Inflammatory macrophage treated with lipopolysaccharide for 4 hours (primary cell): ENCODE measurements around the gene PTCD3.

Source experiments
- DNase-seq: peaks from one replicate; pipeline ENCODE4 v3.0.0-alpha.2; 2020

The PTCD3 gene

DNA sequence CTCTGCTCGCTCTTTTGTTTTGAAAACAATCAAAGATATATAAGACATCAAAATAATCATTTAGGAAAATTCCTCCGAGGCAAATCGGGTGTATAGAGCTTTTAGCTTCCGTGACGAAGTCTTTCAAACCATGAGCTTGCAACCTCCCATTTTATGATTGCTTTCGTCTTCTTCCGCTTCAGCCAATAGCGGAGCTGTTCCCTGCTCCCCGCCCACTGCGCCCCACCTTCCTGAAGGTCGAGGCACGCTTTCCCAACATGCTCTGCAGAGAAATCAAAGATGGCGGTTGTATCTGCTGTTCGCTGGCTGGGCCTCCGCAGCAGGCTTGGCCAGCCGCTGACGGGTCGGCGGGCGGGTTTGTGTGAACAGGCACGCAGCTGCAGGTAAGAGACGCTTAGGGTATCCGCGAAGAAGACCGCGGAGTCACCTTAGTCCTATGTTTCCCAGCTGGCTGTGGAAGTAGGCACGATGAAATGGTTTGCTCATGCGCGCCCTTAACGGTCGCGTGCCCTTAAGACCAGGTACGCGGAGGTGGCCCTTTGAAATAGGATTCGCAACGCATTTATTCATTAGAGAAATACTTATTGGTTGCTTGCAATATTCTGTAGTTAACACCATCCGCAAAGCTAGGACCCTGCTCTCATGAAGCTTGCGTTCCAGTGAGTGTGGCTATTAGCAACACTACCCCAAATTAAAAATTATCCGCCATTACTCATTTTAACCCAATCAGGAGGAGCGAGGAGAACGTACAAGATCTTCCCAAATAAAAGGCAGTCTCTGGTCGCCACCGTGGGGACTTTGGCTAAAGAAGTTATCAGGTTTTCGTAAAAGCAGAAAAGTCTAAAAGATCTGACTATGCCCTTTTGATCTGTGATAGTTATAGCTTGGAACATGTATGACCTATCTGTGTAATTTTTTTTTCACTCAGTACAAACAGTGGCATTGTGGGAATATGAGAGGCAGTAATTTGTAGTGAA, at the start of gene PTCD3:
TSS of gene PTCD3 (plus strand) at position 267 of the 977 bp plus-strand sequence. CDS start at position 280, 13 bp downstream.
- peak; percentile 98 for DNase-seq

DNA sequence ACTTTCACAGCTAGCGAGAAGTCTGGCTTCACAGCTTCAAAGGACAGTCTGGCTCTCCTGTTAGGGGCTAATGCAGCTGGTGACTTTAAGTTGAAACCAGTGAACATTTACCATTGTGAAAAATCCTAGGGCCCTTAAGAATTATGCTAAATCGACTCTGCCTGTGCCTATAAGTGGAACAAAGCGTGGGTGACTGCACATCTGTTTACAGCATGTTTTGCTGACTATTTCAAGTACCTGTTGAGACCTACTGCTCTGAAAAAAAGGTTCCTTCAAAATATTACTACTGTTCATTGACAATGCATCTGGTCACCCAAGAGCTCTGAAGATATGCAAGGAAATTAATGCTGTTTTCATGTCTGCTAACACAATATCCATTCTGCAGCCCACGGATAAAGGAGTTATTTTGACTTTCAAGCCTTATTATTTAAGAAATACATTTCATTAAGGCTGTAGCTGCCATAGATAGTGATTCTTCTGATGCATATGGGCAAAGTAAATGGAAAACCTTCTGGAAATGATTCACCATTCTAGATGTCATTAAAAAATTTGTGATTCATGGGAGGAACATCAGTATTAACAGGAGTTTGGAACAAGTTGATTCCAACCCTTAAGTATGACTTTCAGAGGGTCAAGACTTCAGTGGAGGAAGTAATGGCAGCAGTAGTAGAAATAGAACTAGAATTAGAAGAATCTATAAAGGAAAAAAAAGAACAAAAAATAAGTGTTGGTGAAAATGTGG, 49.3 kb upstream of the PTCD3 start:
- DNase-seq: no peak

GRCh38 chr2:86062043-86062442, 44.0 kb upstream of the PTCD3 start:
- no peak for DNase-seq

GRCh38 chr2:86064006-86064405, 42.0 kb upstream of the PTCD3 start:
- no peak for DNase-seq

- DNase-seq: no peak
Measured at GRCh38 chr2:86065512-86065911, 40.5 kb upstream of the PTCD3 start.

DNA sequence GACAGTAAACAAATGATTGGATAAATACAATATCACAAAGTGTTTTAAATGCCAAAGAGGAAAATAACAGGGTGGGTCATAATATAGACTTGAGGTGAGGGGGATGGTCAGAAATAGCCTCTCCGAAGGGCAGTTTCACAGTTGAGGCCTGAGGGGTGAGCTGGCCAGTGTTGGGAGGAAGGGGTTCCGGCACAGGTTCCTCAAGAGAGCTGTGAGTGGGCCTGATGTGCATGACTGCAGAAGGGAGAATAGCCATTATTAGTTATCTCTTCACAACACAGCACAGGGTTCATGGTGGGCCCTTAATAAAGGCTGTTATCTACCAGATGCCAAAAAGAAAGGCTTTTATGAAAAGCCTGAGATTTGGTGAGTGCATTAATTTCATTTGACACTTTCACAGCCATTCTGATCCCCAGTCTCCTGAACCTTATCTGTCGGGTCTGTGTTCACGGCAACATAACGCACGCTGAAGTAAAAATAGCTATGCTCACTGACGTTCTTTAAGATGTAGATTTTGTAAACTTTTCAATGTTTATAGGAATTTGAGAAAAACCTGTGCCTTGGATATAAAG, 39.9 kb upstream of the PTCD3 start:
- no peak for DNase-seq

- no peak for DNase-seq
Measured at GRCh38 chr2:86066915-86067314, 39.1 kb upstream of the PTCD3 start.

DNA sequence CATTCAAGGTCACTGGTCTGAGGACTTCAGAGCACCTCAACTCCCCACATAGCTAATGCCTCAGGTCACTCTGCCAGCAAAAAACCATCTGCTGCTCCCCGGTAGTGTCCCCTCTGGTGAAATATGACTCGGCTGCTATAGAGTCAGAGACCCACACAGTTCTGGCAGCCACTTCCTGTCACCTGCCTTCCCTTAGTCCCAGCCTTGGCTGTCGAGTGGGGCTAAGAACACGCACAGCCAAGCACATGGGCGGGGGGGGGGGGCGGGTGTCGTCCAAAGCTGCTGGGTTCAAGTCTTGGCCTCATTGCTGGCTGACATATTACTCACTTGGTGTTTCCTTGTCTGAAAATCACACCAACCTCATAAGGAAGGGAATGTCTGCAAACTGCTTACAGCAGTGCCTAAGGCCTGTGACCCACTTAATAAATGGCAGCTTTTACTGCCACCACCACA, 37.9 kb upstream of the PTCD3 start:
- DNase-seq: peak; percentile 6

DNA sequence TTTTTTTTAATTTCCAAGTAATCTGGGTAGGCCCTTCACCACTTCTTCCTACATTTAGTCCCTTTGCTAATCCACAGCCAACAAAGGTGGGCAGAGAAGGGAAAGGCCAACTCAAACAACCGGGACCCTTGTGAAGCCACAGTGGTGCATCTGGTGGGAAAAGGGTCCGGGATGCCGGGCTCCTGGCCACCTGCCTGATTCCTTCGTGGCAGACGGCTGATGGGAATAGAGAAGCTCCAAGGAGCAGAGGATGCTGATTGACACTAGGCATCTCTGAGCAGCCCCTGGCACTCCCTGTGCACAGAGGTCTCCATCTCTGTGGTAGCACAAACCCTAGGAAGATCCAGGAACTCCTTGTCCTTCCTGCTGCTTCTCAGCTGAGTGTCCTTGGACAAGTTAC, 37.4 kb upstream of the PTCD3 start:
- no peak for DNase-seq

DNA sequence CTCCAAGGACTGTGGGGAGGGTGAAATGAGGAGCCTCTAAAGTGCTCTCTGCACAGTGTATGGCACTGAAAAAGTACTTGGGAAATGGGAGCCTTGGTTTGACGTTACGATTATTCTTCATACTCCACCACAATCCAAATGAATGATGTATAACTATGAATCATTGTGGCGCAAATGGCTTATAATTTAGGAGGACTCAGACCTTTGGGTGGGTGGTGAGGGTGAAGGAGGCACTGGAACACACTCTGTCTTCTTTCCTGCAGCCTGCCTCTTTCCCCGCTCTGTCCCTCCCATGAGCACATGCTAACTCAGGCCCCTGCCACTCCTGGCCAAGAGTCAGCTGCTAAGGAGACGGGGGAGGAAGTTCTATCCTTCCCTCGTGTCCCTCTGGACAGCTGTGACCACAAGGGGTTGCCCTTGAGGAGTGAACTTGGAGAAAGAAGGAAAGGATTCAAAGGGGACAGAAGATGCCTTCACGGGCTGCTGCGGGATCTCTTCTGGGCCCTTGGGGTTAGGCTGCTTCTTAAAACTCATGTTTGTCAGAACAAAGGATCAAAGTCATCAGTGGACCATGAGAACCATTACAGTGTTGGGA, 36.8 kb upstream of the PTCD3 start:
- no peak for DNase-seq

DNA sequence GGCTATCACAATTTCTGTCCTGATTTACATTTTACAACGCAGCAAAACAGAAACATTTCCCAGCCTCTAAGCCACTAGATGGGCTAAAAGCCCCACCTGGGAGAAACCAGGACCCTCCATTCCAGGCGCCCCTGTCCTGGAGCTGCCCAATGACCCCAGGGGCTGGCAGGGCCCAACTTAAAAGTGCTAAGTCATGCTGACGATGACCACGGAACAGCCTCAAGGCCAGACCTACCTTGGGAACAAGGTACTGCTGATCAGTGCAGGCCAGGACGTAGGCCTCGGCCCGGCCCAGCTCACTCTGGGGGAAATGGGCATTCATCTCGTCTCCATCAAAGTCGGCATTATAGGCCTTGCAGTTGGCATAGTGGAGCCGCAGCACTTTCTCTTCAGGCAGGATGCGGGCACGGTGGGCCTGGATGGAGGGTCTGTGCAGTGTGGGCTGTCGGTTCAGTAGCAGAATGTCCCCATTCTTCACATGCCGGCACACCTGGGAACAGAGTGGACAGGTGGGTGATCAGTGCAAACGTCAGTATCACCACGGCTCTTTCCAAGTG, 36.2 kb upstream of the PTCD3 start:
- DNase-seq: no peak

DNA sequence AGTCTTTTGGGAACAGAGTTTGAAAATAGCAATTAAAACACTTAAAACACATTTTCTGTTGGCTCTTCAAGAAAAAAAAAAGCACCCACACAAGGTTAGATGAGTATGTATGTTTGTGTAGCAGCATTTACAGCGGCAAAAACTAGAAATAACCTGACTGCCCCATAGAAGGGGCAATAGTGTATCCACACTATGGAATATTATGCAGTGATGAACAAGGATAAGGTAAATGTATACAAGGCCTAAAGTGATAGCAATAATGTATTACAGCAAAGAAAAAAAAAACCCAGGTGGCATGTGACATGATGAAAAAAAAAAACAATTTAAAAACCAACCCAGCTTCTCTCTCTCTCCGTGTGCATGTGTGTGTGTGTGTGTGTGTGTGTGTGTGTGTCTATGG, 35.2 kb upstream of the PTCD3 start:
- no peak for DNase-seq

DNA sequence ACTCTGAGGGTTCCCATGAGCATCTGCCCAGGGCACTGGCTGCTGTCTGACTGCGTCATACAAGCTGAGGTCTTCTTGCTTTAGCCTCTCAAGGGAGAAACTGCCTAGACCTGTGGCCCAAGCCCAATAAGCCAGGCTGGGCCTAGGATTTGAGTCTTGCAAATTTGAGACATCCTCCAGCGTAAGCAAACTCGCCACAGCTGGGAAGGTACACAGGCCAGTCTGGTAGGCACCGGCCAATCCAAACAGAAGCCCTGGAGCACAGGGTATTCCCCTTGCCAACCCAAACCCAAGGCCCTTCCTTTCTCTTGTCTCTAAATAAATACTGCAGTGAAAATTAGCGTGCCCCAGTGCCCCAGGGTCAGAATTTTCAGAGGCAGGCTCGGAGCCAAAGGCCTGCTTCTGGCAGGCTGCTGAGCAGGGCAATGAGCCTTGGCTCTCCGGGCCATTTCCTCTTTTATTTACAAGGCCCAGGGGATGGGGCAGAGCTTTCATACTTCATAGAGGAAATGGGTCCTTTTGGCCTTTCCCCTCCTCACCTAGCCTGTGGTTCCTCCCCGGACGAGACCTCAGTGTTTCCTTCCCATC, 33.7 kb upstream of the PTCD3 start:
- peak; percentile 54 for DNase-seq

DNA sequence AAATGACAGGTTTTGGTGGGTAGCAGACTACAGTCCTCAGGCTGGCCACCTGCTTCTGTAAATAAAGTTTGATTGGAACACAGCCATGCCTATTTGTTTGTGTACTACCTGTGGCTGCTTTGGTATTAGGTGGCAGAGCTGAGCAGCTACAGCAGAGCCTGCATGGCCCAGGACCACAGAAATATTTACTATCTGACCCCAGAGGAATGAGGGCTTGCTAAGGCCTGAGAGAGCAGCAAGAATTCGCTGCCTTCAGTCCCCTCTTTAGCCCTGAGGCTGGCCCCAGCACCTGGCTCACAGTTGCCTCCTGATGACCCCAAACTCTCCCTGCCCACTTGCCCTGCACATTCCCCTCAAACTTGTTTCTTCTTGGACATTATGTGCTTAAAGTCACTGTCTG, 32.8 kb upstream of the PTCD3 start:
- DNase-seq: no peak

GRCh38 chr2:86074256-86074655, 31.8 kb upstream of the PTCD3 start:
- no peak for DNase-seq

GRCh38 chr2:86074811-86075210, 31.2 kb upstream of the PTCD3 start:
- no peak for DNase-seq

GRCh38 chr2:86075886-86076285, 30.1 kb upstream of the PTCD3 start:
- DNase-seq: no peak

DNA sequence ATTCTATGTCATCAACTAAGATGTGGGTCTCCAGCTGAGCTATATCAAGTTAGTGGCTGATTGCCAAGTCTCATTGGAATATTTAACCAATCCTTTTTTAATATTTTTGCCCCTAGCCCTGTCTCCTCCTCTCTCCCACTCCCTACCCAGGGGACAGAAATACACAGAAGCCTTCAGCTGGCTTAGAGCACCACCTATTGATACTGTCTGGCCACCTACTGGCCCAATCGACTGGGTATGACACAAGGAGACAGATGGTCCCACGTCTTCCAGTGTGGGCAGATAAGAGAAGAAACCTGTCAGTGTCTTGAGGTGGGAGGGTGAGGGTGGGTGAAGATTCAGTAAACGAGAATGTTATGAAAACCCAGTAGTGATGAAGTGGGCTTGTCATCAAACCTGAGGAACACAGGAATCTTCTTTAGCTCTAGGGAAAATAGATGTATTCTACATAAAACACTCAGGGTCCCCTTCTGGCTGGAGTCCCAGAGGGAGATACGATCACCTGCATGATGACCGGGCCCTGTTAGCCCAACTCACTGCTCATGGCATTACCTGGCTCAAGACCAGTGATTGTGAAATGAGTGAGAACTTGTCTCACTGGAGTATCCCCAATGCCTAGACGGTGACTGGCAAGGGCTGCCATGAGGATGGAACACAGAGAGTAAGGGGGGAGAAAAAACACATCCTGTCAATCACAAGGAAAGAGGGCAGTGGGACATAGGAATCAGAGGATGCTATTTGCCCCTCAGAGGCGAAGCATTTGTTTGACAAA, 27.1 kb upstream of the PTCD3 start:
- DNase-seq: peak; percentile 66

DNA sequence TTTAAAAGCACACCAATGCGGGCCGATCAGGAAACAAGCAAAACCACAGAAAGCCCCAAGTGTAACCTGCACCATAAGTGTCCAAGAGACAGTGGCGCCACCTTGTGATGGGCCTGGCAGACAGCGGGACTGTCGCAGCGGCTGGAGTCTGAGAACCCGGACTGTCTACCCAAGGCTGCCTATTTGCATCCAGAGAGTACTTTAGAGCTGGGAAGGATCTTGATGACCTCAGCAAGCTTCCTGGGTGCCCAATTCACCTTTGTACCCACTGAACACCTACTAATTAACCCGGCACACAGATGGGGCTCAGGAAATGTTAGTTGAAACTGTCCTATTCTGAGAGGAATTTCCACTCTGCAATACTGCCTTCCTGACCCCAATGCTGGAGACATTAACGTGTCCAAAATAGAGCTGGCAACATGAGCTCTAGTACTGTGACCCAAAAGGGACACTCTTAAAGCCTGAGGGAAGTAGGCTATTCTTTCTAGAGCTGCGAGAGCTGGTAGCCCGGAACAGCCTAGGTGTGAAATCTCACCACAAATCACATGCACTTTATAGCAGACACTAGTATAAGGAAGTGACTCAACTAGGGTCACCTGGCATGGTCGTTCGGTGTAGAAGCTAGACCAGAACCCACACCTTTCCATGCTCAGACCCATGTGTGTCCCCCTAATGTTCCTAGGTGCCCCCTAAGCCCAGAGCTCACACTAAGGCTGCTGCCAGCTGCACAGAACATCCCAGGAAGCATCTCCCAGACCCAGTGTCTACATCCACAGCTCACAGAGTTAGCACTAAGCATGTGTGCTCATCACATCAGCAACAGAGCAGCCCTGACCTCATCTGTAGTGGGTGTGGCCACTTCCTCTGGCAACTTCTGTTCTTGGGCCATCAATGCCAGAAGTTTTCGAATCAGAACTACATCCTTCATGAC, 25.8 kb upstream of the PTCD3 start:
- peak; percentile 91 for DNase-seq

DNA sequence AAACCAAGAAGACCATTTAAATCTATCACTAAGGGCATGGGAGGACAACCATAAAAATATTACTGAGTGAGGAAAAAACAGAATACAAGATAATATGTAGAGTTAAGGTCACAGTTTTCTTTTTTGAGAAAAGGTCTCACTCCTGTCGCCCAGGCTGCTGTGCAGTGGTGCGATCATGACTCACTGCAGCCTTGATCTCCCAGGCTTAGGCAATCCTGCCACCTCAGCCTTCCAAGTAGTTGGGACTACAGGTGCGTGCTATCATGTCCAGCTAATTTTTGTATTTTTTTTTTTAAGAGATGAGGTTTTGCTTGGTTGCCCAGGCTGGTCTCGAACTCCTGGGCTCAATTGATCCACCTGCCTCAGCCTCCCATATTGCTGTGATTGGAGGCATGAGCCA, 24.3 kb upstream of the PTCD3 start:
- DNase-seq: no peak
